Measurements from ENCODE around the gene RAD1.

The RAD1 gene

DNA sequence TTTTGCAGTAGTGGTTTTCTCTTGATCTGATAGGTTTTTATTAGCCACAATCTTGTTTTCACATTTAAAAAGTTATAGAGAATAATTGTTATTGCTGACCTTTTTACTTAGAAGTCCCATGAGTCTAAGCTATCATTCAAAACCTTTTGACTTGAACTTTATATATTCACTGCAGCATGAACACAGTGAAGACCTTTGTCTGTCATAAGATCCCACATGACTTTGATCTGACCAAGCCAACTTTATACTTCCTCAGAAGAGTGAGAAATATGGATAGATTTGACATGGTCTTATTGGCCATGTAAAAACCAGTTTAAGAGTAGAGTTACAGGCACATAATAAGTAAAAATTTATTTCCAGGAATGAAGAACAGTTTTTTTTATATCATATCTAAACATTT is 34.1 kb downstream of the RAD1 start:
- TF ChIP-seq, protein P1, sequence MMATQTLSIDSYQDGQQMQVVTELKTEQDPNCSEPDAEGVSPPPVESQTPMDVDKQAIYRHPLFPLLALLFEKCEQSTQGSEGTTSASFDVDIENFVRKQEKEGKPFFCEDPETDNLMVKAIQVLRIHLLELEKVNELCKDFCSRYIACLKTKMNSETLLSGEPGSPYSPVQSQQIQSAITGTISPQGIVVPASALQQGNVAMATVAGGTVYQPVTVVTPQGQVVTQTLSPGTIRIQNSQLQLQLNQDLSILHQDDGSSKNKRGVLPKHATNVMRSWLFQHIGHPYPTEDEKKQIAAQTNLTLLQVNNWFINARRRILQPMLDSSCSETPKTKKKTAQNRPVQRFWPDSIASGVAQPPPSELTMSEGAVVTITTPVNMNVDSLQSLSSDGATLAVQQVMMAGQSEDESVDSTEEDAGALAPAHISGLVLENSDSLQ (IDR thresholded peaks at IDR 0.05): no peak
- TF ChIP-seq TARDBP (IDR thresholded peaks at IDR 0.05) (no peak), L3MBTL2 (conservative IDR thresholded peaks at IDR 0.05) (no peak), CTBP1 (IDR thresholded peaks at IDR 0.05; ENCODE audit: borderline replicate concordance) (no peak), SP1 (IDR thresholded peaks at IDR 0.05) (no peak), SUZ12 (IDR thresholded peaks at IDR 0.05) (no peak), FOXA1 (IDR thresholded peaks at IDR 0.05) (no peak), LEF1 (IDR thresholded peaks at IDR 0.05; ENCODE audit: borderline replicate concordance) (no peak), ARNT (IDR thresholded peaks at IDR 0.05) (no peak), NFRKB (IDR thresholded peaks at IDR 0.05) (no peak), BHLHE40 (IDR thresholded peaks at IDR 0.05; ENCODE audit: borderline replicate concordance) (no peak), ELF4 (IDR thresholded peaks at IDR 0.05) (no peak), ZNF384 (IDR thresholded peaks at IDR 0.05) (no peak), FOXM1 (IDR thresholded peaks at IDR 0.05; ENCODE audit: borderline replicate concordance) (no peak), HDGF (IDR thresholded peaks at IDR 0.05; ENCODE audit: borderline replicate concordance) (no peak), FOXK2 (IDR thresholded peaks at IDR 0.05) (no peak)
- no peak for DNase-seq (ENCODE audit: extremely low spot score)
- CTCF ChIA-PET: no interaction called here
- POLR2A ChIA-PET: no interaction called here

DNA sequence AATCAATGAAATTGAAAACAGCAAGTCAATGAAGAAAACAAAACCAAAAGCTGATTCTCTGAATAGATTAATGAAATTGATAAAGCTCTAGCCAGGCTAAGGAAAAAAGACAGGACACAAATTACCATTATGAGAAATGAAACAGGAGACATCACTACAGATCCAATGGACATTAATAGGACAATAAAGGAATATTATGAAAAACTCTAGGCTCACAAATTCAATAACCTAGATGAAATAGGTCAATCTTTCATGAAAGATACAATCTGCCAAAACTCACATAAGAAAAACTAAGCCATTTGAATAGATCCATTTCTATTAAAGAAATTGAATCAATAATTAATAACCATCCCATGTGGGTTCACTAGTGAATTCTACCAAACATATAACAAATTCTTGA is 39.0 kb downstream of the RAD1 start:
- POLR2A ChIA-PET: no interaction called here
- CTCF ChIA-PET: no interaction called here
- no peak for DNase-seq (ENCODE audit: extremely low spot score)
- TF ChIP-seq BHLHE40 (IDR thresholded peaks at IDR 0.05; ENCODE audit: borderline replicate concordance) (no peak), L3MBTL2 (conservative IDR thresholded peaks at IDR 0.05) (no peak), FOXK2 (IDR thresholded peaks at IDR 0.05) (no peak), LEF1 (IDR thresholded peaks at IDR 0.05; ENCODE audit: borderline replicate concordance) (no peak), FOXA1 (IDR thresholded peaks at IDR 0.05) (no peak), SP1 (IDR thresholded peaks at IDR 0.05) (no peak), ELF4 (IDR thresholded peaks at IDR 0.05) (no peak), CTBP1 (IDR thresholded peaks at IDR 0.05; ENCODE audit: borderline replicate concordance) (no peak), HDGF (IDR thresholded peaks at IDR 0.05; ENCODE audit: borderline replicate concordance) (no peak)
- TF ChIP-seq, protein P1 (IDR thresholded peaks at IDR 0.05): no peak

DNA sequence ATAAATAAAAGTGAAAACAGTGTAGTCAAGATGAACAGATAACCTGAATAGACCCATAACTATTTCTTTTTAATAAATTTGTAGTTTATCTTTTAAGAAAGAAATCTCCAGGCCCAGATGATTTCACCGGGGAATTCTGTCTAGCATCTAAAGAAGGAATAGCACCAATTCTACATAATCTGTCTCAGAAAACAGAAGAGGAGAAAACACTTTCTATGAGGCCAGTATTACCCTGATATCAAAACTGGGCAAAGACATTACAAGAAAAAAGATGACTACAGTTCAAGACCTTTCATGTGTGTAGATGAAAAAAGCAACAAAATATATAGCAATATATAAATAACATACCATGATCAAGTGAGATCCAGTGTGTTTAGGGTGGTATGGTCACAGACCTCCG is 44.9 kb downstream of the RAD1 start:
- ChIA-PET CTCF (no interaction called here), POLR2A (no interaction called here)
- DNase-seq (ENCODE audit: extremely low spot score): no peak
- TF ChIP-seq NFRKB (IDR thresholded peaks at IDR 0.05): no peak
- TF ChIP-seq LEF1 (IDR thresholded peaks at IDR 0.05; ENCODE audit: borderline replicate concordance): no peak
- TF ChIP-seq L3MBTL2 (conservative IDR thresholded peaks at IDR 0.05): no peak
- no peak for TF ChIP-seq TARDBP (IDR thresholded peaks at IDR 0.05)
- TF ChIP-seq SUZ12 (IDR thresholded peaks at IDR 0.05): no peak
- no peak for TF ChIP-seq SP1 (IDR thresholded peaks at IDR 0.05)
- TF ChIP-seq ARNT (IDR thresholded peaks at IDR 0.05): no peak
- no peak for TF ChIP-seq FOXA1 (IDR thresholded peaks at IDR 0.05)

DNA sequence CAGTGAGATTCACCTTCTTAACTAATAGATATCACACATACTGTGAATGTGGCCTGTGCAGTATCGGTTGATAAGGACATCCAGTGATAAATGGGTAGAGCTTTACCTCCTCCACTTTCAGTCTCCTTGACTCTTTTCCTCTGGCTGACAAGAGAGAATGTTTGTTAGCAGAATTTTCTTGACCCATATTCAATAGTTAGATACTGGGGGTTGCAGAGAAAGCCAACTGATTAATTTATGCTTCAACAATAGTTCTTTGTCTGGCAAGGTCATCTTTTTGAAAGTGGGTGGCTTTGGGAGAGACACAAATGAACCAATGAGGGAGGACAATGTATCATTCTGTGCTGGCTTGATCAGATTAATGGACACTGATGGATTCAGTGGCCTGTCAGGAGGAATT is 46.0 kb downstream of the RAD1 start:
- POLR2A ChIA-PET: no interaction called here
- CTCF ChIA-PET: no interaction called here
- no peak for DNase-seq (ENCODE audit: extremely low spot score)
- TF ChIP-seq ELF4 (IDR thresholded peaks at IDR 0.05) (no peak), ARNT (IDR thresholded peaks at IDR 0.05) (no peak), HDGF (IDR thresholded peaks at IDR 0.05; ENCODE audit: borderline replicate concordance) (no peak), LEF1 (IDR thresholded peaks at IDR 0.05; ENCODE audit: borderline replicate concordance) (no peak), FOXK2 (IDR thresholded peaks at IDR 0.05) (no peak)
- TF ChIP-seq, protein P1 (IDR thresholded peaks at IDR 0.05): no peak

DNA sequence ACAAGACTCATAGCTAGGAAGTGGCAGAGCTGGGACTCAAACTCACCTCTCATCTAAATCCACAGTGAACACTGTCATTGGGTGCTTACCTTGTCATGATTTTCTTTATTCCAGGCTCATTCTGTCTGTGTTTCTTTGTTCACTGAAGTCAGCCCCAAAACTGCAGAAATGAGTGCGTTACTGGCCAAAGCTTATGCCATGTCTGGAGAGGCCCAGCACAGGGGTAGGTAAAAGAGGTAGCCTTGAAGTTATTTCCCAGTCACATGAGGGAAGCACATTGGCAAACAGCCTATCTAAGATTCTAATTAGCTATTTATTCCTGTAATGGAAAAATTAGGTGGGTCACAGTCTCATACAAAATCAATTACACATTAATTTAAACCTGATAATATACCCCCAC is 46.5 kb downstream of the RAD1 start:
- POLR2A ChIA-PET: no interaction called here
- TF ChIP-seq ZNF384 (IDR thresholded peaks at IDR 0.05): no peak
- TF ChIP-seq LEF1 (IDR thresholded peaks at IDR 0.05; ENCODE audit: borderline replicate concordance): no peak
- no peak for TF ChIP-seq FOXM1 (IDR thresholded peaks at IDR 0.05; ENCODE audit: borderline replicate concordance)
- no peak for TF ChIP-seq BHLHE40 (IDR thresholded peaks at IDR 0.05; ENCODE audit: borderline replicate concordance)
- CTCF ChIA-PET: no interaction called here
- no peak for DNase-seq (ENCODE audit: extremely low spot score)

DNA sequence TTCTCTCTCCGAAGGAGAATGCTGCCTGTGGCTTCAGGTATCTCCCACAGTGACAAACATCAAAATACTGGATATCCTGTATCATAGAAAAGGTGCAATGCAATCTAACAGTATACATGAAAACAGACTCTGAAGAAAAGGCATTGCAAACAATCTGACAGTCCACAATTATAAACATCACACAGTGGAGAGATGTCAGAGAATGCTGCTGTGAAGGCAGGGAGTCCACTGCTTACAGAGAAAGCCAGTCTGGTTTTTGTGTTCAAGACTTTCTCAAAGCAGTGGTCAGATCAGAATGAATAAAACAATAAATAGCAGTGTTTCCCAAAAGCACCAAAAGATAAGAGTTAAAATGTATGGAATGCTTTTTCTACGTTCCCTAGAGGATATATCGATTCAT is 47.6 kb downstream of the RAD1 start:
- TF ChIP-seq, protein P1 (IDR thresholded peaks at IDR 0.05): no peak
- TF ChIP-seq ZNF384 (IDR thresholded peaks at IDR 0.05) (no peak), FOXA1 (IDR thresholded peaks at IDR 0.05) (no peak), HDGF (IDR thresholded peaks at IDR 0.05; ENCODE audit: borderline replicate concordance) (no peak), BHLHE40 (IDR thresholded peaks at IDR 0.05; ENCODE audit: borderline replicate concordance) (no peak)
- ChIA-PET CTCF (no interaction called here), POLR2A (no interaction called here)
- DNase-seq (ENCODE audit: extremely low spot score): no peak

DNA sequence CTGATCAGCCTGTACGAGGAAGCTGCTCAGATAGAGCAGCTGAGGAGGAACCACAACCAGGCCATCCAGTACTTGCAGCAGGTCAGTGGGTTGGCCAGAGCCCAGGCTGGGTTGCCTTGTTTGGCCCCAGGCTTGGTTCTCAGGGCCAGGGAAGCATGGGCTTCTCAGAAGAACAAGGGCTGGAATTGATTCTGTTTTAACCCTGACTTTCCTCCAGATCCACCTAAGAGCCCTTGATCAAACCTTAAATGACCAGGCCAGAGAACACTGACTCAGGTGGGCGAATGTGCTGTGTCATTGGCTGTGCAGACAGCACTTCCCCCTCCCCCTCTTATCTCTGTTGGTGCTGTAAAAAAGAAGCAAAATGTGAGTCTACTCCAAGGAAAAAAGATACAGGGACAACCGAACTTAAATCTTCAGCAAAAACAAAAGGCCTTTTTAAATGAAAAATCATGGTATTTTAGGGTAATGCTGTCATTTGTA is 48.3 kb downstream of the RAD1 start:
- no peak for DNase-seq (ENCODE audit: extremely low spot score)
- ChIA-PET POLR2A (no interaction called here), CTCF (no interaction called here)
- TF ChIP-seq SUZ12 (IDR thresholded peaks at IDR 0.05): no peak
- TF ChIP-seq, protein P1 (IDR thresholded peaks at IDR 0.05): no peak
- no peak for TF ChIP-seq FOXK2 (IDR thresholded peaks at IDR 0.05)
- TF ChIP-seq CTBP1 (IDR thresholded peaks at IDR 0.05; ENCODE audit: borderline replicate concordance): no peak
- TF ChIP-seq NFRKB (IDR thresholded peaks at IDR 0.05): no peak
- no peak for TF ChIP-seq LEF1 (IDR thresholded peaks at IDR 0.05; ENCODE audit: borderline replicate concordance)
- no peak for TF ChIP-seq ARNT (IDR thresholded peaks at IDR 0.05)
- no peak for TF ChIP-seq TARDBP (IDR thresholded peaks at IDR 0.05)
- TF ChIP-seq SP1 (IDR thresholded peaks at IDR 0.05): no peak
- no peak for TF ChIP-seq HDGF (IDR thresholded peaks at IDR 0.05; ENCODE audit: borderline replicate concordance)
- TF ChIP-seq BHLHE40 (IDR thresholded peaks at IDR 0.05; ENCODE audit: borderline replicate concordance): no peak
- TF ChIP-seq ZNF384 (IDR thresholded peaks at IDR 0.05): no peak
- no peak for TF ChIP-seq FOXA1 (IDR thresholded peaks at IDR 0.05)
- no peak for TF ChIP-seq L3MBTL2 (conservative IDR thresholded peaks at IDR 0.05)
- no peak for TF ChIP-seq ELF4 (IDR thresholded peaks at IDR 0.05)
- no peak for TF ChIP-seq FOXM1 (IDR thresholded peaks at IDR 0.05; ENCODE audit: borderline replicate concordance)

Data from HEK293T (cell line).